Esophagus squamous epithelium (tissue), 5 donors: ENCODE data around the gene RPL28. TPM values are rescaled to one million over a fixed set of nuclear protein-coding genes. Genes with fewer than 3 reads are reported as not detected.

Experiments used
- DNase-seq: peaks from one replicate; lab custom pipeline; 2025; lab: John Stamatoyannopoulos, UW
- H3K27ac ChIP-seq, 4 donors: fragments of 200-600 bp; sonication (generic); one replicate each; pipeline ENCODE4 v1.5.1; 2016 to 2019; ENCODE audit warnings: mild to moderate bottlenecking in 1 of 4
- H3K27me3 ChIP-seq, 4 donors: fragments of 200-600 bp; sonication (generic); 1 replicate in 3 of 4; 2 replicates in 1 of 4; pipeline versions ENCODE4 v1.5.1 to v1.6.0; 2017 to 2021; ENCODE audit warnings: antibody characterized with exemption in 1 of 4
- H3K36me3 ChIP-seq, 3 donors: fragments of 200-600 bp; sonication (generic); one replicate each; pipeline ENCODE4 v1.5.1; 2016 to 2019
- H3K4me1 ChIP-seq, 3 donors: fragments of 200-600 bp; sonication (generic); one replicate each; pipeline ENCODE4 v1.5.1; 2017 to 2019
- H3K4me3 ChIP-seq, 4 donors: fragments of 200-600 bp; sonication (generic); 1 replicate in 3 of 4; 2 replicates in 1 of 4; pipeline ENCODE4 v1.5.1; 2016 to 2019; ENCODE audit warnings: mild to moderate bottlenecking in 2 of 4, moderate library complexity in 1 of 4
- H3K9me3 ChIP-seq, 3 donors: fragments of 200-600 bp; sonication (generic); one replicate each; pipeline ENCODE4 v1.5.1; 2016 to 2019
- POLR2A ChIP-seq, 4 donors: fragments of 450-650 bp; IDR thresholded peaks; one replicate each; pipeline ENCODE4 v1.6.1; 2017; ENCODE audit warnings: antibody characterized with exemption in 4 of 4, mild to moderate bottlenecking in 4 of 4, moderate library complexity in 3 of 4
- WGBS, 2 donors: methylation state at CpG; one replicate each; pipeline ENCODE4 v1.1.5; 2018; 5-methylcytosine and 5-hydroxymethylcytosine counted together
- intact Hi-C: fragments of 100-400 bp; cut with DNase I; formaldehyde crosslinking; loops from one replicate; pipeline ENCODE4 v1.15.0; 2022
- total RNA-seq, 4 donors: library from RNA; depleted of rRNA; stranded (reverse); fragments of >200 nt; gene quantifications; one replicate each; pipeline ENCODE4 v1.1.0, GENCODE V29; 2016
- TF ChIP-seq, protein P1 (sequence below), 6 experiments: fragments of 450-650 bp in 4 of 6; fragments of 200-600 bp in 2 of 6; sonication (generic) in 2 of 6; IDR thresholded peaks; one replicate each; pipeline ENCODE4 v1.5.1; 2016 to 2019; ENCODE audit warnings: antibody characterized with exemption in 6 of 6, mild to moderate bottlenecking in 4 of 6, moderate library complexity in 4 of 6
- donor health status: DM: yes; HTN: yes; CAD: no.

The RPL28 gene
- total RNA-seq, 4 donors from 2014 or later: 395 to 866 (median 753) TPM

- intact Hi-C loops: loop anchor here (10.0 kb wide), 1 partner anchor 69 kb away; no protein-coding TSS in a partner anchor
- H3K4me3 ChIP-seq: no peak overlapping the region
- WGBS, 2 donors: 14 to 45% methylated on average over 4 to 14 of the region's 31 CpGs
- no peaks in the 10 kb centered on the region for H3K36me3 ChIP-seq
- no peak overlapping the region for H3K27ac ChIP-seq
- DNase-seq: no peak
- no peaks in the 10 kb centered on the region for H3K9me3 ChIP-seq
- H3K27me3 ChIP-seq: peaks cover 10 to 90% (median 32%) of the 10 kb centered on the region in 4 donors
- TF ChIP-seq, protein P1, sequence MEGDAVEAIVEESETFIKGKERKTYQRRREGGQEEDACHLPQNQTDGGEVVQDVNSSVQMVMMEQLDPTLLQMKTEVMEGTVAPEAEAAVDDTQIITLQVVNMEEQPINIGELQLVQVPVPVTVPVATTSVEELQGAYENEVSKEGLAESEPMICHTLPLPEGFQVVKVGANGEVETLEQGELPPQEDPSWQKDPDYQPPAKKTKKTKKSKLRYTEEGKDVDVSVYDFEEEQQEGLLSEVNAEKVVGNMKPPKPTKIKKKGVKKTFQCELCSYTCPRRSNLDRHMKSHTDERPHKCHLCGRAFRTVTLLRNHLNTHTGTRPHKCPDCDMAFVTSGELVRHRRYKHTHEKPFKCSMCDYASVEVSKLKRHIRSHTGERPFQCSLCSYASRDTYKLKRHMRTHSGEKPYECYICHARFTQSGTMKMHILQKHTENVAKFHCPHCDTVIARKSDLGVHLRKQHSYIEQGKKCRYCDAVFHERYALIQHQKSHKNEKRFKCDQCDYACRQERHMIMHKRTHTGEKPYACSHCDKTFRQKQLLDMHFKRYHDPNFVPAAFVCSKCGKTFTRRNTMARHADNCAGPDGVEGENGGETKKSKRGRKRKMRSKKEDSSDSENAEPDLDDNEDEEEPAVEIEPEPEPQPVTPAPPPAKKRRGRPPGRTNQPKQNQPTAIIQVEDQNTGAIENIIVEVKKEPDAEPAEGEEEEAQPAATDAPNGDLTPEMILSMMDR (IDR thresholded peaks at IDR 0.05): no peak
- no peak for TF ChIP-seq POLR2A (IDR thresholded peaks at IDR 0.05)
- H3K4me1 ChIP-seq: peaks cover 14 to 46% (median 14%) of the 10 kb centered on the region in 3 donors
These were observed 11.6 kb upstream of the RPL28 start for GRCh38 chr19:55373993-55374757.

- Histone ChIP-seq H3K36me3 (no peaks in the 10 kb centered on the region), H3K27me3 (peaks cover 0 to 68% (median 21%) of the 10 kb centered on the region in 4 donors), H3K9me3 (no peaks in the 10 kb centered on the region), H3K27ac (no peak within 1 kb of the TSS), H3K4me1 (peaks cover 0 to 30% (median 3%) of the 10 kb centered on the region in 3 donors), H3K4me3 (no peak within 1 kb of the TSS)
- no peak for TF ChIP-seq POLR2A (IDR thresholded peaks at IDR 0.05)
- TF ChIP-seq, protein P1 (IDR thresholded peaks at IDR 0.05): no peak
- 25 to 51% methylated on average over 6 to 19 of the region's 21 CpGs for WGBS, 2 donors
- no peak for DNase-seq
- intact Hi-C loops: loop anchor here (10.0 kb wide), 1 partner anchor 72 kb away; no protein-coding TSS in a partner anchor
These were observed 9.3 kb upstream of the RPL28 start, which contains the start of gene TMEM190 for GRCh38 chr19:55376241-55376933. Gene TMEM190 (plus strand): TSS chr19:55376826. CDS start chr19:55376854, 28 bp downstream.

- DNase-seq: no peak
- Histone ChIP-seq H3K27me3 (peaks cover 0 to 56% (median 15%) of the 10 kb centered on the region in 4 donors), H3K4me3 (no peak overlapping the region), H3K27ac (no peak overlapping the region), H3K4me1 (peaks cover 0 to 35% (median 3%) of the 10 kb centered on the region in 3 donors), H3K36me3 (no peaks in the 10 kb centered on the region), H3K9me3 (no peaks in the 10 kb centered on the region)
- WGBS, 2 donors: 17 to 22% methylated on average over 3 to 7 of the region's 43 CpGs
- intact Hi-C loops: loop anchor here (10.0 kb wide), 1 partner anchor 73 kb away; no protein-coding TSS in a partner anchor
- TF ChIP-seq, protein P1 (IDR thresholded peaks at IDR 0.05): no peak
- TF ChIP-seq POLR2A (IDR thresholded peaks at IDR 0.05): no peak
These were observed 8.2 kb upstream of the RPL28 start for GRCh38 chr19:55377356-55378131.

GRCh38 chr19:55379174-55379573 is 6.6 kb upstream of the RPL28 start:
- no peak for TF ChIP-seq POLR2A (IDR thresholded peaks at IDR 0.05)
- TF ChIP-seq, protein P1 (IDR thresholded peaks at IDR 0.05): no peak
- no peak for DNase-seq
- no peak overlapping the region for H3K27ac ChIP-seq
- no peak overlapping the region for H3K4me3 ChIP-seq
- no peaks in the 10 kb centered on the region for H3K9me3 ChIP-seq
- WGBS, 2 donors: 17 to 66% methylated on average over 2 to 5 of the region's 11 CpGs
- peaks cover 0 to 40% (median 4%) of the 10 kb centered on the region in 4 donors for H3K27me3 ChIP-seq
- intact Hi-C loops: loop anchor here (10.0 kb wide), 1 partner anchor 74 kb away; no protein-coding TSS in a partner anchor
- H3K4me1 ChIP-seq: peaks cover 2 to 39% (median 8%) of the 10 kb centered on the region in 3 donors
- H3K36me3 ChIP-seq: no peaks in the 10 kb centered on the region
